Measurements from ENCODE around the gene DOK6.
"Not testable (repeated sequence)": the region's sequence is repeated elsewhere in the genome, so short reads cannot be mapped to it uniquely, and the experiment has no call there.

DOK6 gene

DNA sequence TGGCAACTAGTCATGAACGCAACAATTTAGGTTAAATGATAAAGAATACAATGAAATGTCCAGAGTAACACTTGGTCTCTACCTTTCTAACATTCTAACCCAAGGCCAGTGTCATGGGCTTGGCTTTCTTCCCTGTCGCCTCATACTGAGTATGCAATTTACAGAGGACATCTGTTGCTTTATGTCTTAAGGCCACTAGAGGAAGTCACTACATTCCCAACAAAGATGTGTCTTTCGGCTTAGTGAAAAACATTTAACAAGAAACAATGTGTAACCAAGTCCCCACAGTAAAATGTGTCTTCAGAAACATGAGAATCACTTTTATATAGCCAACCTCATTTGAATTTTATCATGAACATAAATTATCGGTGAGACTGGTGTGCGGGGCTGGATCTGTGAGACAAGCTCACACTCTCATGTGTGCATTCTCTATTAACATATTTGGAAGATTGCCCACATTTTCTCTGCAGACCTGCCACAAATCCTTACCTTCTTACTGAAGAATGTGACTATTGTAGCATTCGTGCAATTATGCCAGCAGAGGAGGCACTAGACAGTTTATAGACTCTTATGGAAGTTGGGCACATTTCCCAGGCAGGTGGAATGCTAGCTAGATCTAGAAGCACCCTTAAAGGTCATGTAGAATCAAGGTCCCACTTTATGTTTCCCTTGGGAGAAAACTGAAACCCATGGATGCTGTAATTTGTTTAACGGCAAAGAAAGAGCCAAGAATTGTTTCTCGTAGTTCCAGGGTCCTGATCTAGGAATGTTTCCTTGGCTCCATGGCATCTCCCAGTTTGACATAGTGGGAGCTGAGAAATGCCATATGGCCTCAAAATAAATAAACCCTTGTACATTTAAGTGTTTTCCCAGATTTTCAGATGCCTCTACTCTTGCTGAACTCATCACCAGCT is 445.2 kb downstream of the DOK6 start:
- TF ChIP-seq, protein P1, sequence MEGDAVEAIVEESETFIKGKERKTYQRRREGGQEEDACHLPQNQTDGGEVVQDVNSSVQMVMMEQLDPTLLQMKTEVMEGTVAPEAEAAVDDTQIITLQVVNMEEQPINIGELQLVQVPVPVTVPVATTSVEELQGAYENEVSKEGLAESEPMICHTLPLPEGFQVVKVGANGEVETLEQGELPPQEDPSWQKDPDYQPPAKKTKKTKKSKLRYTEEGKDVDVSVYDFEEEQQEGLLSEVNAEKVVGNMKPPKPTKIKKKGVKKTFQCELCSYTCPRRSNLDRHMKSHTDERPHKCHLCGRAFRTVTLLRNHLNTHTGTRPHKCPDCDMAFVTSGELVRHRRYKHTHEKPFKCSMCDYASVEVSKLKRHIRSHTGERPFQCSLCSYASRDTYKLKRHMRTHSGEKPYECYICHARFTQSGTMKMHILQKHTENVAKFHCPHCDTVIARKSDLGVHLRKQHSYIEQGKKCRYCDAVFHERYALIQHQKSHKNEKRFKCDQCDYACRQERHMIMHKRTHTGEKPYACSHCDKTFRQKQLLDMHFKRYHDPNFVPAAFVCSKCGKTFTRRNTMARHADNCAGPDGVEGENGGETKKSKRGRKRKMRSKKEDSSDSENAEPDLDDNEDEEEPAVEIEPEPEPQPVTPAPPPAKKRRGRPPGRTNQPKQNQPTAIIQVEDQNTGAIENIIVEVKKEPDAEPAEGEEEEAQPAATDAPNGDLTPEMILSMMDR (IDR thresholded peaks at IDR 0.05; ENCODE audit: low read depth, low read length, missing control alignments): no peak
- no peak overlapping the region for H3K4me3 ChIP-seq (replicated peaks; ENCODE audit: low read depth, low read length)
- no peak for DNase-seq (ENCODE audit: extremely low read depth, low read depth)

GRCh38 chr18:69853051-69853450 is 452.4 kb downstream of the DOK6 start:
- no peak for DNase-seq (ENCODE audit: extremely low read depth, low read depth)
- TF ChIP-seq, protein P1 (IDR thresholded peaks at IDR 0.05; ENCODE audit: low read depth, low read length, missing control alignments): no peak
- H3K4me3 ChIP-seq (replicated peaks; ENCODE audit: low read depth, low read length): no peak overlapping the region

GRCh38 chr18:69854455-69854854 is 453.8 kb downstream of the DOK6 start:
- no peak for DNase-seq (ENCODE audit: extremely low read depth, low read depth)
- TF ChIP-seq, protein P1 (IDR thresholded peaks at IDR 0.05; ENCODE audit: low read depth, low read length, missing control alignments): no peak

DNA sequence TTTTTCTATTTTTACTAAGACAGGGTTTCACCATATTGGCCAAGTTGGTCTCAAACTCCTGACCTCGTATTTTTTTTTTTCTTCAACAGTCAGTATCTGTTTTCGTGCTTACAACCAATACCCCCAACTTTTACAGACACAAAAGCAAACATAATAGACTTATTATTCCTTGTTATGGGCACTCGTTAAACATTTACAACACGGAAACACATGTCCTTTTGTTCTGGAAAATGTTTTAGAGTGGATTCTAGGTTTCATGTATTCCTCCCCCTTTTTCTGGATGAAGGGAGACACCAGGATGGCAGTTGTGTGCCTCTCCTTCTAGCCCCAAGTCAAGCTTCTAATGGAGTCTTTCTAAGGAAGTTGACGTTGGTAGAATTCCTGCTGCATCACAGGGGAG is 458.2 kb downstream of the DOK6 start:
- no peak overlapping the region for H3K4me3 ChIP-seq (replicated peaks; ENCODE audit: low read depth, low read length)
- no peak for DNase-seq (ENCODE audit: extremely low read depth, low read depth)
- TF ChIP-seq, protein P1 (IDR thresholded peaks at IDR 0.05; ENCODE audit: low read depth, low read length, missing control alignments): no peak

More at GRCh38 chr18:69854455-69854854, 453.8 kb downstream of the DOK6 start:
- H3K4me3 ChIP-seq (replicated peaks; ENCODE audit: low read depth, low read length): no peak overlapping the region

DNA sequence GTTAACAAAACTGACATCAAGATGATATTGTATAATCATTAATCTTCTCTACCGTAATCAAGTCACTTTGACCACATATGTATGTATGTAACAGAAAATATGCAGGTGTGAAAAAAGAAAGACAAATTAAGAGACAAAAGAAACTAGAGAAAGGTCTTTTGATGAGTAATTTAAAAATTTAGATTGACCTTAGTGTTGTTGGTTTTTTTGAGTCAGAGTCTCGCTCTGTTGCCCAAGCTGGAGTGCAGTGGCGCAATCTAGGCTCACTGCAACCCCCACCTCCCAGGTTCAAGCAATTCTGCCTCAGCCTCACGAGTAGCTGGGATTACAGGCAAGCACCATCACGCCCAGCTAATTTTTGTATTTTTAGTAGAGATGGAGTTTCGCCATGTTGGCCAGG is 464.1 kb downstream of the DOK6 start:
- H3K4me3 ChIP-seq (replicated peaks; ENCODE audit: low read depth, low read length); DNase-seq (ENCODE audit: extremely low read depth, low read depth): not testable (repeated sequence)

DNA sequence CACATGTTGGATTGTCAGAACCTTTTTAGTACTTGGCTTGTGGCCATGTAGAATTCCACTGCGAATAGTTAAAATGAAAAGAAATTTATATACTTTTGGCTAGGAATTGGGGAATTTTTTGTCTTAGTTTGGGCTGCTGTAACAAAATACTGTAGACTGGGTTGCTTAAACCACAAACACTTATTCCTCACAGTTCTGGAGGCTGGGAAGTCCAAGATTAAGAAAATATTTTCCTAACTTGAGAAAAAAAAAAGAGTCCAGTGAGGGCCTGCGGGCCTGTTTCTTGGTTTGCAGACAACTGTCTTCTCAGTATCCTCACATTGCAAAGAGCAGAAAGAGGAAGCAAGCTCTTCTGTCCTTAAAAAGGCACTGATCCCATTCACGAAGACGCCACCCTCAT is 465.1 kb downstream of the DOK6 start:
- TF ChIP-seq, protein P1 (IDR thresholded peaks at IDR 0.05; ENCODE audit: low read depth, low read length, missing control alignments): no peak

GRCh38 chr18:69866212-69866611 is 465.5 kb downstream of the DOK6 start:
- DNase-seq (ENCODE audit: extremely low read depth, low read depth): no peak
- H3K4me3 ChIP-seq (replicated peaks; ENCODE audit: low read depth, low read length): no peak overlapping the region
- TF ChIP-seq, protein P1 (IDR thresholded peaks at IDR 0.05; ENCODE audit: low read depth, low read length, missing control alignments): no peak

More for the DNA sequence above, 465.1 kb downstream of the DOK6 start:
- DNase-seq (ENCODE audit: extremely low read depth, low read depth): peak; percentile 37
- no peak overlapping the region for H3K4me3 ChIP-seq (replicated peaks; ENCODE audit: low read depth, low read length)

Data from HFF-Myc (cell line).